ENCODE data around the gene GGA1.

- TF ChIP-seq POLR2A (IDR thresholded peaks at IDR 0.05; ENCODE audit: low read length) (no peak), GATA1 (IDR thresholded peaks at IDR 0.05; ENCODE audit: low read depth, low read length) (no peak)
Observed at GRCh38 chr22:37628830-37629229, 20.2 kb downstream of the GGA1 start.
